WERI-Rb-1 (cell line): Measurements from ENCODE around the gene RMI1.

ENCODE experiments used
- DNase-seq: peaks from one replicate; pipeline ENCODE4 v3.0.0-alpha.2; 2020
- H3K27ac ChIP-seq: fragments of 250-450 bp; sonication (Bioruptor Pico); 2 replicates; pipeline ENCODE4 v1.5.1; 2020; ENCODE audit warnings: mild to moderate bottlenecking, moderate library complexity
- H3K27me3 ChIP-seq: fragments of 250-450 bp; sonication (Bioruptor Pico); 2 replicates; pipeline ENCODE4 v1.5.1; 2021; ENCODE audit warnings: mild to moderate bottlenecking, low read depth, moderate library complexity; ENCODE audit not compliant: insufficient read depth, severe bottlenecking
- H3K36me3 ChIP-seq: fragments of 250-450 bp; sonication (Bioruptor Pico); 2 replicates; pipeline ENCODE4 v1.5.1; 2020; ENCODE audit warnings: mild to moderate bottlenecking, moderate library complexity
- H3K4me3 ChIP-seq: 2 replicates; pipeline ENCODE4 v1.5.1; 2011; ENCODE audit warnings: low read depth, mild to moderate bottlenecking, control low read depth, low read length
- H3K9me3 ChIP-seq: fragments of 250-450 bp; sonication (Bioruptor Pico); 2 replicates; pipeline ENCODE4 v1.5.1; 2021; ENCODE audit warnings: mild to moderate bottlenecking, moderate library complexity; ENCODE audit not compliant: severe bottlenecking
- TF ChIP-seq, protein P1 (sequence below): IDR thresholded peaks from 2 replicates; pipeline ENCODE4 v1.5.1; 2011; ENCODE audit warnings: low read depth, mild to moderate bottlenecking, control low read depth, inconsistent platforms, low read length

RMI1 gene

DNA sequence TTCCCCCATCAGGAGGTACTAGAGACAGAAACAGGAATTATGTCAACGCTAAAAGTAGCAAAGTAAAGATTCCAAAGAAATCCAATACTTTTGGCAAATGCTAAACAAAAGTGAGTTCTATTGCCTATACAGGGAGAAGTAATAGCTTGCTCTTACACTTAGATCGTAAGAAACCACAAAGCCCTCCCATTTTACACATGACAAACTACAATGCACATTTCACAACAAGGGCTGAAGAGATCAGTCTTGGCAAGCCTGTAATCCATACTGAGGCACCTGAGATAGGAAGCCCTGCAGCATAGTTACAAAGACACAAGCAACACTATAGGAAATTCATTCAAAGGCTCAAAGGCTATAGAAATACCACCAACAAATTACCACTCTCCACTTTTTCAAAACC, 8.3 kb upstream of the RMI1 start:
- Histone ChIP-seq H3K27ac (no peak overlapping the region), H3K36me3 (peaks cover 91% of the 10 kb centered on the region), H3K27me3 (no peaks in the 10 kb centered on the region), H3K9me3 (no peaks in the 10 kb centered on the region), H3K4me3 (no peak overlapping the region)
- TF ChIP-seq, protein P1, sequence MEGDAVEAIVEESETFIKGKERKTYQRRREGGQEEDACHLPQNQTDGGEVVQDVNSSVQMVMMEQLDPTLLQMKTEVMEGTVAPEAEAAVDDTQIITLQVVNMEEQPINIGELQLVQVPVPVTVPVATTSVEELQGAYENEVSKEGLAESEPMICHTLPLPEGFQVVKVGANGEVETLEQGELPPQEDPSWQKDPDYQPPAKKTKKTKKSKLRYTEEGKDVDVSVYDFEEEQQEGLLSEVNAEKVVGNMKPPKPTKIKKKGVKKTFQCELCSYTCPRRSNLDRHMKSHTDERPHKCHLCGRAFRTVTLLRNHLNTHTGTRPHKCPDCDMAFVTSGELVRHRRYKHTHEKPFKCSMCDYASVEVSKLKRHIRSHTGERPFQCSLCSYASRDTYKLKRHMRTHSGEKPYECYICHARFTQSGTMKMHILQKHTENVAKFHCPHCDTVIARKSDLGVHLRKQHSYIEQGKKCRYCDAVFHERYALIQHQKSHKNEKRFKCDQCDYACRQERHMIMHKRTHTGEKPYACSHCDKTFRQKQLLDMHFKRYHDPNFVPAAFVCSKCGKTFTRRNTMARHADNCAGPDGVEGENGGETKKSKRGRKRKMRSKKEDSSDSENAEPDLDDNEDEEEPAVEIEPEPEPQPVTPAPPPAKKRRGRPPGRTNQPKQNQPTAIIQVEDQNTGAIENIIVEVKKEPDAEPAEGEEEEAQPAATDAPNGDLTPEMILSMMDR = no peak
- DNase-seq = no peak

DNA sequence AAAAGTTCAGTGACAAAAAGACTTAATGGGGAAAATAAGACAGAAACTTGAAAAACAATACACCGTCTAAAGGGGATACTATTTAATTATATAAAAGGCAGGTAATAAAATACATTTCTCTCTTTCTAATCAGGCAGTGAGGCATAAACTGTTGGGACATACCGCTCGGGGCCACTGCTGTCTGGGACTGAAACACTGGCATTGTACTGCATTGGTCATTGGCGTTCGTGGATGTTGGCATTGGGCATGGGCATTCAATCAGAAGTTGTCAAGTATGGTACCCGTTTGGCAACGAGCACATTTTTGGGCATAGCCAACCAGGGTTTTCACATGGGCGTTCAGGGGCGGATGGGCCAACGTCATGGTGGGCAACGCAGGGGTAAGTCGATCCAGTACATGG, 5.3 kb upstream of the RMI1 start:
- DNase-seq = no peak
- peaks cover 97% of the 10 kb centered on the region for H3K36me3 ChIP-seq
- no peaks in the 10 kb centered on the region for H3K27me3 ChIP-seq
- TF ChIP-seq, protein P1 = no peak
- H3K27ac ChIP-seq = no peak overlapping the region
- H3K9me3 ChIP-seq = no peaks in the 10 kb centered on the region
- no peak overlapping the region for H3K4me3 ChIP-seq

GRCh38 chr9:83976372-83976771, 4.2 kb upstream of the RMI1 start:
- Histone ChIP-seq H3K9me3 (no peaks in the 10 kb centered on the region), H3K27ac (no peak overlapping the region), H3K27me3 (no peaks in the 10 kb centered on the region), H3K4me3 (no peak overlapping the region), H3K36me3 (peaks cover 94% of the 10 kb centered on the region)
- TF ChIP-seq, protein P1 = no peak
- no peak for DNase-seq

- Histone ChIP-seq H3K36me3 (peaks cover 87% of the 10 kb centered on the region), H3K27ac (no peak overlapping the region), H3K27me3 (no peaks in the 10 kb centered on the region), H3K4me3 (peak overlapping the region; percentile 100; the same call in 1 of the 2 replicates), H3K9me3 (no peaks in the 10 kb centered on the region)
- DNase-seq = no peak
- TF ChIP-seq, protein P1 = no peak
These were observed 3.4 kb upstream of the RMI1 start for GRCh38 chr9:83977196-83977595.

DNA sequence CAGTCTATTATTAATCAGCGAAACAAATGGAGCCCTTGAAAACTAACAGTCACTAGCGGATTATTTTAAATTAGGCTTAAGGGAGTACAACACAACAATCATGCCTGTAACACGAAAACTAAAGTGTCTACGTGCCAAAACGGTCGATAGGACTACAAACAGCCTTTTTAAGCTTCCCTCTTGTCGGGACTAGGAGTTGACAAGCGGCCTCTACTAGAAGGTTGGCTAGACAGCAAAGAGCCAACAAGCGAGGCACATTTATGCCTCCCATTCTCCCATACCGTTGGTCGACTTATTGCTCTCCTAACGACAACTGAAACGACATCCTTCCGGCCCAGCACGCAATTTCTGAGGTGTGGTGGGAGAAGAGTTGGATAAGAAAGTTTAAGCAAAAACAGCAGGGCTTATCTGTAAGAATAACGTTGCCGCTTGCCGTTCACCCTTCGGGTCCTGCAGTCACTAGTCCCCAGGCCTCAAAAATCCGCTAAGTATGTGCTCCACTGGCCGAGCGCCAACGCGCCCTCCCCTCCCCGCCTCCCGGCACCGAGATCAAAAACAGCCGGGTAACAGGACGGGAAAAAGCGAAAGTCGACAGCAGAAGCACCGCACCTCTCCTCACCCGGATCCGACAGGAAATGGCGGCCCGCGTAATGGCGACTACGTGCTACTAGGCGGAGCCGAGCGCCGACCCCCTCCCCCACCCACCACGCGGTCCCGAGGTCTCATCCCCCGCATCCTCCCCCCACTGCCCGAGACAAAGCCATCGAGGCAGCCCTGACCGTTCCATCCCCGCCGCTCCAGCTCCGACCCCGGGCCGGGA, 1.4 kb upstream of the RMI1 start:
- Histone ChIP-seq H3K27me3 (no peaks in the 10 kb centered on the region), H3K4me3 (peak overlapping the region; percentile 100), H3K27ac (peak overlapping the region; percentile 99), H3K36me3 (peaks cover 67% of the 10 kb centered on the region), H3K9me3 (no peaks in the 10 kb centered on the region)
- peak; percentile 89 for DNase-seq
- TF ChIP-seq, protein P1 = no peak
